ENCODE data around the gene RBFOX2.

GRCh38 chr22:35891442-35891841 is 137.2 kb downstream of the RBFOX2 start:
- TF ChIP-seq SMAD3 (CRISPR knock-in tag; IDR thresholded peaks at IDR 0.05), result no peak
- TF ChIP-seq RAD21 (CRISPR knock-in tag; IDR thresholded peaks at IDR 0.05), result no peak
- no peak for TF ChIP-seq ESRRA (CRISPR knock-in tag; IDR thresholded peaks at IDR 0.05; ENCODE audit: low read depth)
- TF ChIP-seq PATZ1 (CRISPR knock-in tag; IDR thresholded peaks at IDR 0.05), result no peak
- TF ChIP-seq RORA (CRISPR knock-in tag; IDR thresholded peaks at IDR 0.05), result no peak
- no peak for TF ChIP-seq CREB1 (IDR thresholded peaks at IDR 0.05)
- no peak for TF ChIP-seq CREB1 (CRISPR knock-in tag; IDR thresholded peaks at IDR 0.05)
- TF ChIP-seq POLR2AphosphoS5 (IDR thresholded peaks at IDR 0.05; ENCODE audit: low read depth, low read length), result no peak
- no peak for TF ChIP-seq CTCF (CRISPR knock-in tag; IDR thresholded peaks at IDR 0.05)
- TF ChIP-seq REST (IDR thresholded peaks at IDR 0.05; ENCODE audit: borderline replicate concordance in 1 of 2, low read depth in 1 of 2, low read length in 2 of 2), result no peak
- TF ChIP-seq ZFP36 (IDR thresholded peaks at IDR 0.05; ENCODE audit: borderline replicate concordance, low read depth, low read length, partially characterized antibody), result no peak
- TF ChIP-seq, protein P1, sequence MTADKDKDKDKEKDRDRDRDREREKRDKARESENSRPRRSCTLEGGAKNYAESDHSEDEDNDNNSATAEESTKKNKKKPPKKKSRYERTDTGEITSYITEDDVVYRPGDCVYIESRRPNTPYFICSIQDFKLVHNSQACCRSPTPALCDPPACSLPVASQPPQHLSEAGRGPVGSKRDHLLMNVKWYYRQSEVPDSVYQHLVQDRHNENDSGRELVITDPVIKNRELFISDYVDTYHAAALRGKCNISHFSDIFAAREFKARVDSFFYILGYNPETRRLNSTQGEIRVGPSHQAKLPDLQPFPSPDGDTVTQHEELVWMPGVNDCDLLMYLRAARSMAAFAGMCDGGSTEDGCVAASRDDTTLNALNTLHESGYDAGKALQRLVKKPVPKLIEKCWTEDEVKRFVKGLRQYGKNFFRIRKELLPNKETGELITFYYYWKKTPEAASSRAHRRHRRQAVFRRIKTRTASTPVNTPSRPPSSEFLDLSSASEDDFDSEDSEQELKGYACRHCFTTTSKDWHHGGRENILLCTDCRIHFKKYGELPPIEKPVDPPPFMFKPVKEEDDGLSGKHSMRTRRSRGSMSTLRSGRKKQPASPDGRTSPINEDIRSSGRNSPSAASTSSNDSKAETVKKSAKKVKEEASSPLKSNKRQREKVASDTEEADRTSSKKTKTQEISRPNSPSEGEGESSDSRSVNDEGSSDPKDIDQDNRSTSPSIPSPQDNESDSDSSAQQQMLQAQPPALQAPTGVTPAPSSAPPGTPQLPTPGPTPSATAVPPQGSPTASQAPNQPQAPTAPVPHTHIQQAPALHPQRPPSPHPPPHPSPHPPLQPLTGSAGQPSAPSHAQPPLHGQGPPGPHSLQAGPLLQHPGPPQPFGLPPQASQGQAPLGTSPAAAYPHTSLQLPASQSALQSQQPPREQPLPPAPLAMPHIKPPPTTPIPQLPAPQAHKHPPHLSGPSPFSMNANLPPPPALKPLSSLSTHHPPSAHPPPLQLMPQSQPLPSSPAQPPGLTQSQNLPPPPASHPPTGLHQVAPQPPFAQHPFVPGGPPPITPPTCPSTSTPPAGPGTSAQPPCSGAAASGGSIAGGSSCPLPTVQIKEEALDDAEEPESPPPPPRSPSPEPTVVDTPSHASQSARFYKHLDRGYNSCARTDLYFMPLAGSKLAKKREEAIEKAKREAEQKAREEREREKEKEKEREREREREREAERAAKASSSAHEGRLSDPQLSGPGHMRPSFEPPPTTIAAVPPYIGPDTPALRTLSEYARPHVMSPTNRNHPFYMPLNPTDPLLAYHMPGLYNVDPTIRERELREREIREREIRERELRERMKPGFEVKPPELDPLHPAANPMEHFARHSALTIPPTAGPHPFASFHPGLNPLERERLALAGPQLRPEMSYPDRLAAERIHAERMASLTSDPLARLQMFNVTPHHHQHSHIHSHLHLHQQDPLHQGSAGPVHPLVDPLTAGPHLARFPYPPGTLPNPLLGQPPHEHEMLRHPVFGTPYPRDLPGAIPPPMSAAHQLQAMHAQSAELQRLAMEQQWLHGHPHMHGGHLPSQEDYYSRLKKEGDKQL (CRISPR knock-in tag; IDR thresholded peaks at IDR 0.05; ENCODE audit: low read depth), result no peak
